HAP-1 (cell line): ENCODE measurements around the gene PFKL.

Source experiments
- DNase-seq, 2 experiments: peaks; one replicate each; pipeline ENCODE4 v3.0.0-alpha.2; 2016 to 2020; ENCODE audit warnings: low spot score in 2 of 2
- H3K27me3 ChIP-seq: fragments of 250-450 bp; sonication (Bioruptor Pico); 2 replicates; pipeline ENCODE4 v1.5.1; 2020; ENCODE audit warnings: low read depth, mild to moderate bottlenecking, moderate library complexity
- H3K36me3 ChIP-seq: fragments of 250-450 bp; sonication (Bioruptor Pico); replicated peaks from 2 replicates; pipeline ENCODE4 v1.5.1; 2020; ENCODE audit warnings: mild to moderate bottlenecking
- H3K4me1 ChIP-seq: fragments of 250-450 bp; sonication (Bioruptor Pico); 2 replicates; pipeline ENCODE4 v1.5.1; 2020; ENCODE audit warnings: mild to moderate bottlenecking
- H3K4me3 ChIP-seq: fragments of 250-450 bp; sonication (Bioruptor Pico); 2 replicates; pipeline ENCODE4 v1.5.1; 2020; ENCODE audit warnings: mild to moderate bottlenecking, moderate library complexity
- H3K9me3 ChIP-seq: fragments of 250-450 bp; sonication (Bioruptor Pico); 2 replicates; pipeline ENCODE4 v1.5.1; 2020; ENCODE audit warnings: mild to moderate bottlenecking, moderate library complexity
- in situ Hi-C: fragments of 300-500 bp; cut with MboI; formaldehyde crosslinking; loops from 3 replicates; pipeline ENCODE4 v1.14.3; 2020; ENCODE audit warnings: low sequenced_read_pairs, inconsistent platforms, mixed read lengths

The PFKL gene

DNA sequence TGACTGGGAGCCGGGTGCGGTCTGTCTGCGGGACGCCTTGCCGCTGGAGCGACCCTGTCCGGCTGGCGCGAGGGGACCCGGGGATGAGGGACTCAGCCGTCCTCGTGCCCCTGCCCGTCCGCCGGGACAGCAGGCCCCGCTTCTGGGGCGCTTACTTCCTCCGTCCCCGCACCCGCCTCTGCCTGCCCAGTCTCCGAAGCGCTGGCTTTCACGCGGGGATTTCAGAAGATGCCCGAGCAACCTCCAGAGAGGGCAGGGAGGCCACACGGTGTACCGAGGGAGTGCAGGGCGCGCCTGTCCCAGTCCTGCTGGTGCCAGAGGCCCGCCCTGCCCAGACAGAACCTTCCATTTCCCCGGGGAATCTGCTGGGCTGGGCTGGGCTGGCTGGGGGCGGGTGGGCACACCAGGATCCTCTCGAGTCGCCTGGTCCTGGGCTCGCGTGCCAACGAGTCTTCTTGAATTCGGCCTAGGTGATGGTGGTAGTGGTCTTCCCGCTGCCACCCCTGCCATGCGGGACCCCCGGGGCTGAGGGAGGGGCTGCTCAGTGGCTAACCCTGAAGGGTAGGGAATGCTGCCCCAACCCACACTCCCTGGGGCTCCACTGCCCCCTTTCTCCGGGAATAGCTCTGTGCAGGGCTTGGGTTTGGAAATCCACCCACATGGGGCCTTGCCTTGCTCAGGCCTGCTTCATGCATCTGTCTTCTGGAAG is 51.1 kb downstream of the PFKL start:
- Histone ChIP-seq H3K4me3 (no peak overlapping the region), H3K36me3 (no peaks in the 10 kb centered on the region), H3K4me1 (no peaks in the 10 kb centered on the region), H3K27me3 (peaks cover 10% of the 10 kb centered on the region; the same call in 1 of the 2 replicates), H3K9me3 (no peaks in the 10 kb centered on the region)
- DNase-seq = no peak
- in situ Hi-C loops = loop anchor here (10.0 kb wide), 1 partner anchor 374 kb away; no protein-coding TSS in a partner anchor

DNA sequence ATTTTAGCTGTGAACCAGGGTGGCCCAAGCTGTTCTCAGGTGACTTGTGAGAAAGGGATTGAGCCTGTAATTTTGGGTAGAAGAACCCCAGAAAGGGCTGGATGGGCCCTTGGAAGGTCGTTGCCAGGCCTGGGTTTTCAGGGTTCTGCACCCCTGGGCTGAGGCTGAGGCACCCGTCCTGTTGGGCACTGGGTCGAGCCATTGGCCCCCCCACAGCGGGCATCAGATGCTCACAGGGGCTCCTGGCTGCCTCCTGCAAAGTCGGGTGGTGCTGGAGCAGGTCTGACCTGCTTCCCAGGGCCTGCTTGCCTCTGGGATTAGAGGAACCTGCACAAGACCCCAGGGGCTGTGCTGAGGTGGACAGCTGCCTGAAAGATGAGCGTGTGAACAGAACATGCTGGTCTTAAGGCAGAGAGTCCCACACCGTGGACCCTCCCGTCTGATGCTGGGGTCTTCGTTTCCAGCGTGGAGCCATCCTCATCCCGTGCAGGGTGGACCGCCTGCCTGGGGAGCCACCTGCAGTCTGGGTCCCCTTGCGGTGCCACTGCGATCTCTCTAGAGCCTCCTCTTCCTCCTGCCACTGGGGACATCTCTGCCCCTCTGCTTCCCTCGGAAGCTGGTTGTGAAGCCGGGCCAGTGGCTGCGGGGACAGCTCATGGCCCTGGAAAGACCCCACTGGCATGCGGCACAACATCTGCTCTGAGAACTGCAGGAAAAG is 51.8 kb downstream of the PFKL start:
- Histone ChIP-seq H3K36me3 (no peaks in the 10 kb centered on the region), H3K4me3 (no peak overlapping the region), H3K9me3 (no peaks in the 10 kb centered on the region), H3K4me1 (no peaks in the 10 kb centered on the region), H3K27me3 (peaks cover 10% of the 10 kb centered on the region; the same call in 1 of the 2 replicates)
- DNase-seq = no peak
- in situ Hi-C loops = loop anchor here (10.0 kb wide), 1 partner anchor 373 kb away; no protein-coding TSS in a partner anchor

GRCh38 chr21:44352253-44352860 is 52.5 kb downstream of the PFKL start:
- Histone ChIP-seq H3K9me3 (no peaks in the 10 kb centered on the region), H3K27me3 (peaks cover 10% of the 10 kb centered on the region; the same call in 1 of the 2 replicates), H3K4me1 (no peaks in the 10 kb centered on the region), H3K36me3 (no peaks in the 10 kb centered on the region), H3K4me3 (no peak overlapping the region)
- DNase-seq = no peak
- in situ Hi-C loops = loop anchor here (10.0 kb wide), 1 partner anchor 372 kb away; no protein-coding TSS in a partner anchor

GRCh38 chr21:44353191-44353970 is 53.5 kb downstream of the PFKL start, which contains the start of gene TRPM2:
TSS of gene TRPM2 (plus strand) at chr21:44353621. CDS start at chr21:44353701, 80 bp downstream.
- H3K4me3 ChIP-seq = no peak within 1 kb of the TSS
- no peaks in the 10 kb centered on the region for H3K9me3 ChIP-seq
- DNase-seq = no peak
- peaks cover 10% of the 10 kb centered on the region; the same call in 1 of the 2 replicates for H3K27me3 ChIP-seq
- in situ Hi-C loops = loop anchor here (10.0 kb wide), 1 partner anchor 371 kb away; no protein-coding TSS in a partner anchor
- no peaks in the 10 kb centered on the region for H3K36me3 ChIP-seq
- H3K4me1 ChIP-seq = no peaks in the 10 kb centered on the region

DNA sequence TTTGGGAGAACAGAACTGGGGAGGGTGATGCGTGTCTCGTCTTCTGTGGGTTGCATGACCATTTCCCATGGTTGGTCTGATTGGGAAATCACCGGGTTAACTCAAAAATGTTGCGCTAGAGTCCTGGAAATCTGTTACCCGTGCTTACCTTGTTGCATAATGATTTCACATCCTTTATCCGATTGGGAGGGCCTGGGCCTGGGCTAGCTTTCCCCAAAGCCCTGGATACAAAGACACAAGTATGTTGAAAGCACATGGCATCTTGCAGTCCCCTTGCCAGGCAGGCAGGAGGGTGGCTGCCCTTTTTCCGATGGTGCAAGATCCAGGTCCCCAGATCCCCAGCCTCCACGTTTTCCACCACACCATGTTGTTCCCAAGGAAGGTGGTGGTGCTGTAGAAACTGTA is 54.1 kb downstream of the PFKL start:
- Histone ChIP-seq H3K27me3 (peaks cover 10% of the 10 kb centered on the region; the same call in 1 of the 2 replicates), H3K9me3 (no peaks in the 10 kb centered on the region), H3K4me3 (no peak overlapping the region), H3K4me1 (no peaks in the 10 kb centered on the region), H3K36me3 (no peaks in the 10 kb centered on the region)
- DNase-seq = no peak
- in situ Hi-C loops = loop anchor here (10.0 kb wide), 1 partner anchor 371 kb away; no protein-coding TSS in a partner anchor

DNA sequence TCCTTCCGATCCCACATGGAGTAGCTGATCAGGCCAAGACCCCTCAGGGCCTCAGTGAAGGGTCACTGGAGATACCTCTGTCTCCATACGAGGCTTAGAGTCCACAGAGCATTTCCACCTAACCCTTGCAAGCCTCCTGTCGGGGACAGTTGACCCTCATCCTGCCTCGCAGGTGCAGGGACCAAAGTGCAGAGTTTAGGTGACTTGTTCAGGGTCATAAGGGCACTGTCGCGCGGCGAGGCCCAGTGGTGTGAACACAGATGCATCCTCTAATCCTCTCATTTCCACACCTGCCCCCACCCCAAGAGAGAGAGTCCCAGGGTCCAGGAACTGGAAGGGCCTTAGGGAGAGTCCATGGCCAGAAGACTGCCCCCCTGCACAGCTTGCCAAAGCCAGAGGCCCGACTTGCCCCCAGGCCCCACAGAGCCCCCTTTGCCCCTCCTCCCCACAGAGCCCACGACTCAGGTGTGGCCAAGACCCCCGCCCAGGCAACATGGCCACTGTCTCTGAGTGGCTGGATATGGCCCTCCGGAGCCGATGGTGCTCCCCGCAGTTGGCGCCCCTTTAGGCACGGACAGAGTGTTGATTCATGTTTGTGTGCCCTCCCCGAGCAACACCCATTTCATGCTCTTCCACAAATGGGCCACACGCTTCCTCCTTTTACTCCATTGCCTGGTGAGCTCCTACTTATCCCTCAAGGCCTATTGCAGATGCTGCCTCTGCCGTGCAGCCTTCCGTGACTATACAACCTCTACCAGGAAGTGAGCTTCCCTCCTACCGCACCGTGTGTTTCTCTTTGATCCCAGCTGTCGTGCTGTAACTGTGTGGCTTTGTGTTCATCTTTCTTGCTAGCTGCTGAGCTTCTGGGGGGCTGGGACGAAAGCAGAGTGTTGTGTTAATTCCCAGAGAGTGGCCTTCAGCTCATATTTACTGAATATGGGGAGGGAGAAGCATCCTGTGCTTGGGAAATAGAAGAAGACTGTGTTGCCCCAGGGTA is 55.2 kb downstream of the PFKL start:
- no peaks in the 10 kb centered on the region for H3K36me3 ChIP-seq
- in situ Hi-C loops = loop anchor here (10.0 kb wide), 1 partner anchor 370 kb away; no protein-coding TSS in a partner anchor
- H3K9me3 ChIP-seq = no peaks in the 10 kb centered on the region
- H3K4me1 ChIP-seq = no peaks in the 10 kb centered on the region
- peaks cover 10% of the 10 kb centered on the region; the same call in 1 of the 2 replicates for H3K27me3 ChIP-seq
- DNase-seq = no peak
- H3K4me3 ChIP-seq = no peak overlapping the region

- Histone ChIP-seq H3K36me3 (no peaks in the 10 kb centered on the region), H3K9me3 (no peaks in the 10 kb centered on the region), H3K4me1 (no peaks in the 10 kb centered on the region), H3K4me3 (no peak overlapping the region), H3K27me3 (peaks cover 10% of the 10 kb centered on the region; the same call in 1 of the 2 replicates)
- no peak for DNase-seq
- in situ Hi-C loops = loop anchor here (10.0 kb wide), 1 partner anchor 369 kb away; no protein-coding TSS in a partner anchor
These were observed 56.3 kb downstream of the PFKL start for GRCh38 chr21:44356160-44356559.

GRCh38 chr21:44356636-44357035 is 56.8 kb downstream of the PFKL start:
- no peaks in the 10 kb centered on the region for H3K9me3 ChIP-seq
- in situ Hi-C loops = loop anchor here (10.0 kb wide), 1 partner anchor 368 kb away; no protein-coding TSS in a partner anchor
- no peaks in the 10 kb centered on the region for H3K4me1 ChIP-seq
- H3K27me3 ChIP-seq = peaks cover 10% of the 10 kb centered on the region; the same call in 1 of the 2 replicates
- H3K36me3 ChIP-seq = no peaks in the 10 kb centered on the region
- no peak for DNase-seq
- H3K4me3 ChIP-seq = no peak overlapping the region

- in situ Hi-C loops = loop anchor here (10.0 kb wide), 1 partner anchor 368 kb away; no protein-coding TSS in a partner anchor
- no peaks in the 10 kb centered on the region for H3K4me1 ChIP-seq
- no peak for DNase-seq
These were observed 57.4 kb downstream of the PFKL start for GRCh38 chr21:44357064-44357837.

GRCh38 chr21:44359396-44359795 is 59.5 kb downstream of the PFKL start:
- H3K9me3 ChIP-seq = no peaks in the 10 kb centered on the region
- H3K36me3 ChIP-seq = no peaks in the 10 kb centered on the region
- no peaks in the 10 kb centered on the region for H3K27me3 ChIP-seq
- H3K4me3 ChIP-seq = no peak overlapping the region
- H3K4me1 ChIP-seq = no peaks in the 10 kb centered on the region
- DNase-seq = no peak
- in situ Hi-C loops = loop anchor here (10.0 kb wide), 1 partner anchor 365 kb away; no protein-coding TSS in a partner anchor

More at GRCh38 chr21:44357064-44357837, 57.4 kb downstream of the PFKL start:
- H3K27me3 ChIP-seq = peaks cover 10% of the 10 kb centered on the region; the same call in 1 of the 2 replicates
- H3K36me3 ChIP-seq = no peaks in the 10 kb centered on the region
- no peak overlapping the region for H3K4me3 ChIP-seq
- no peaks in the 10 kb centered on the region for H3K9me3 ChIP-seq

GRCh38 chr21:44360159-44360558 is 60.3 kb downstream of the PFKL start:
- H3K4me1 ChIP-seq = no peaks in the 10 kb centered on the region
- H3K36me3 ChIP-seq = no peaks in the 10 kb centered on the region
- DNase-seq = no peak
- H3K27me3 ChIP-seq = no peaks in the 10 kb centered on the region
- in situ Hi-C loops = no loop called here
- H3K4me3 ChIP-seq = no peak overlapping the region
- H3K9me3 ChIP-seq = no peaks in the 10 kb centered on the region
